Fibroblast of pulmonary artery (primary cell): Measurements from ENCODE around the gene COA4.
"Not testable (repeated sequence)": the region's sequence is repeated elsewhere in the genome, so short reads cannot be mapped to it uniquely, and the experiment has no call there.

Experiments
- DNase-seq: peaks from one replicate; pipeline ENCODE4 v3.0.0-alpha.2; 2010; ENCODE audit warnings: low read depth
- H3K4me3 ChIP-seq: replicated peaks from 2 replicates; pipeline ENCODE4 v1.5.1; 2011; ENCODE audit warnings: low read depth, mild to moderate bottlenecking, control low read depth, low read length, moderate library complexity
- TF ChIP-seq, protein P1 (sequence below): IDR thresholded peaks from 2 replicates; pipeline ENCODE4 v1.5.1; 2011; ENCODE audit warnings: mild to moderate bottlenecking, control low read depth, low read length, inconsistent platforms; ENCODE audit errors: missing control alignments

Gene COA4

DNA sequence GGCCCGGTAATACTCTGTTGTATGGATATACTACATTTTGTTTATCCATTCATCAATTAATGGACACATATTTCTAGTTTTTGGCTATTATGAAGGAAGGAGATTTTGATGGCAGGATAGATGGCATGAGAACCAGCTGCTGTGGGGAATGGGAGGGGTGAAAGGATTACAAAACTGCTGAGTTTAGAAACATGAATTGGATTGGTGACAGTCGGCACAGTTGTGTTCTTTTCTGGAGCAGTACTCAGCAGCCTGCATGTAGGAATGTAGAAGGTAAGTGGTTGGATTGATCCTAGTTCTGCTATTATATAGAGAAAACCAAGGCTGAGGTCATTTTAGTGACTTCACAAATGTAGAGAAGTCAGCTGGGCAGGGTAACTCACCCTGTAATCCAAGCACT lies 7.2 kb upstream of the COA4 start:
- no peak for DNase-seq
- TF ChIP-seq, protein P1, sequence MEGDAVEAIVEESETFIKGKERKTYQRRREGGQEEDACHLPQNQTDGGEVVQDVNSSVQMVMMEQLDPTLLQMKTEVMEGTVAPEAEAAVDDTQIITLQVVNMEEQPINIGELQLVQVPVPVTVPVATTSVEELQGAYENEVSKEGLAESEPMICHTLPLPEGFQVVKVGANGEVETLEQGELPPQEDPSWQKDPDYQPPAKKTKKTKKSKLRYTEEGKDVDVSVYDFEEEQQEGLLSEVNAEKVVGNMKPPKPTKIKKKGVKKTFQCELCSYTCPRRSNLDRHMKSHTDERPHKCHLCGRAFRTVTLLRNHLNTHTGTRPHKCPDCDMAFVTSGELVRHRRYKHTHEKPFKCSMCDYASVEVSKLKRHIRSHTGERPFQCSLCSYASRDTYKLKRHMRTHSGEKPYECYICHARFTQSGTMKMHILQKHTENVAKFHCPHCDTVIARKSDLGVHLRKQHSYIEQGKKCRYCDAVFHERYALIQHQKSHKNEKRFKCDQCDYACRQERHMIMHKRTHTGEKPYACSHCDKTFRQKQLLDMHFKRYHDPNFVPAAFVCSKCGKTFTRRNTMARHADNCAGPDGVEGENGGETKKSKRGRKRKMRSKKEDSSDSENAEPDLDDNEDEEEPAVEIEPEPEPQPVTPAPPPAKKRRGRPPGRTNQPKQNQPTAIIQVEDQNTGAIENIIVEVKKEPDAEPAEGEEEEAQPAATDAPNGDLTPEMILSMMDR: no peak

GRCh38 chr11:73880449-73880848 lies 3.8 kb upstream of the COA4 start:
- DNase-seq, H3K4me3 ChIP-seq: not testable (repeated sequence)

More for the DNA sequence above, 7.2 kb upstream of the COA4 start:
- no peak overlapping the region for H3K4me3 ChIP-seq

GRCh38 chr11:73878771-73879170 lies 2.1 kb upstream of the COA4 start:
- TF ChIP-seq, protein P1: no peak
- DNase-seq: no peak
- H3K4me3 ChIP-seq: no peak overlapping the region

- TF ChIP-seq, protein P1: no peak
- DNase-seq: no peak
- H3K4me3 ChIP-seq: peak overlapping the region; percentile 97
Measured at GRCh38 chr11:73875840-73876239, 806 bp downstream of the COA4 start.

DNA sequence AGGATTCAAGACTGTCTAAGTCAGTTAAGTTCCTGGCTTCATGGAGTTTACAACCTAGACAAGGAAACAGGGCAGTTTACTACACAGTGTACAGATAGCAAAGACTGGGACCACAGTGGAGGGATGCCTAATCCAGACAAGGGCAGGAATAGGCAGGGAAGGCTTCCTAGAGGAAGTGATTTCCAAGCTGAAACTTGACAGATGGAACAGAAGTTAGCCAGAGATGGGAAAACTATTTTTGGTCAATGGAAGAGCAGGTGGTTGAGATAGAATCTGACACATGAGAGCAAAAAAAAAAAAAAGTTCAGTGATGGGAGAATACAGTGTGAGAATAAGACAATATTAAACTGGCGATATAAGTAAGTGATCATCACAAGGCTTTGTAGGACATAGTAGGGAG lies 1.3 kb downstream of the COA4 start:
- H3K4me3 ChIP-seq: peak overlapping the region; percentile 97
- DNase-seq: no peak
- TF ChIP-seq, protein P1: no peak

DNA sequence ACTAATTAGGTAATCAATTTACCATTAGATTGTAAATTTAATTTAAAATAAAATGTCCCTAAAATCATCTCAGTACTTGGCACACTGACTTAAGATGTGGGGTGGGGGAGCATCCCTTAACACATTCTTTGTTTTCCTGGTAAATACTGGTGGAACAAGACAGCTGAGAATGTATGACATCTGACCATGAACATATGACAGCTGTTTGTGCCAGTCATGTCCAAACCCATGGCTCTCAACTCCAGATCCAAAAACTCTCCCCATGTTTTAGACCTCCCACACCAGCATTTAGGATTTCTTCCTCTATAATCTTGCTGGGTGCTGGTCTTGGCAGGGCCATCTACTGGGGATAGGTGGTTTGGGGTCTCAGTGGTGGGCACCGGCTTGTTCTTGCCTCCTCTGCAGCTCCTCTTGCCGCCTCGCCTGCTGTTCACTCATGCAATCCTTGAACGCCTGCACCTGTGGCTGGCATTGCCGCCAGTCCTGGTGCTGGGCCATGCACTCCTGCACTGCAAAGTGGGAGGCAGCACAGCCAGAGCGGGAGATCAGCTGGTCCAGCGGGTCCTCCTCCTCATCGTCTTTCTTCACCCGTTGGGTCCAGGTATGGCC lies 3.8 kb downstream of the COA4 start:
- H3K4me3 ChIP-seq: no peak overlapping the region
- no peak for DNase-seq
- TF ChIP-seq, protein P1: no peak

DNA sequence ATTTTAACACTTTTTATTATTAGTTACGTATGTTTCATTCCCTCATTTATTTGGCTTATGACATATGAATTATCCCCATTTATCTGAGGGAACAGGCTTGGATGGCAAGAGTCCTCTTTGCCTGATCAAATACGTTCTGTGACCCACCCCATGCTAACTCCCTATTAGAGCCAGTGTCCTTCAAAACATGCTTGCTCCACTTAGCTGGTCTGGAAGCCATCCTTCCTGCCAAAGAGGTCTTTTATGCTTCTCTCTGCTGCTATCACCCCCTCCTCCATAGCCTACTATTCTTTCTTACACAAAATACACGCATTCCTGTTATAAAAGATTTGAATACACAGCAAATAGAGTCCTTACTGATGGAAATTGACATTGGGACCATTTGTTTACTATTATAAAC lies 6.4 kb downstream of the COA4 start:
- no peak overlapping the region for H3K4me3 ChIP-seq
- no peak for DNase-seq
- TF ChIP-seq, protein P1: no peak
